ENCODE data around the gene TAC3.
"Not testable (repeated sequence)": the region's sequence is repeated elsewhere in the genome, so short reads cannot be mapped to it uniquely, and the experiment has no call there.

TAC3 gene

DNA sequence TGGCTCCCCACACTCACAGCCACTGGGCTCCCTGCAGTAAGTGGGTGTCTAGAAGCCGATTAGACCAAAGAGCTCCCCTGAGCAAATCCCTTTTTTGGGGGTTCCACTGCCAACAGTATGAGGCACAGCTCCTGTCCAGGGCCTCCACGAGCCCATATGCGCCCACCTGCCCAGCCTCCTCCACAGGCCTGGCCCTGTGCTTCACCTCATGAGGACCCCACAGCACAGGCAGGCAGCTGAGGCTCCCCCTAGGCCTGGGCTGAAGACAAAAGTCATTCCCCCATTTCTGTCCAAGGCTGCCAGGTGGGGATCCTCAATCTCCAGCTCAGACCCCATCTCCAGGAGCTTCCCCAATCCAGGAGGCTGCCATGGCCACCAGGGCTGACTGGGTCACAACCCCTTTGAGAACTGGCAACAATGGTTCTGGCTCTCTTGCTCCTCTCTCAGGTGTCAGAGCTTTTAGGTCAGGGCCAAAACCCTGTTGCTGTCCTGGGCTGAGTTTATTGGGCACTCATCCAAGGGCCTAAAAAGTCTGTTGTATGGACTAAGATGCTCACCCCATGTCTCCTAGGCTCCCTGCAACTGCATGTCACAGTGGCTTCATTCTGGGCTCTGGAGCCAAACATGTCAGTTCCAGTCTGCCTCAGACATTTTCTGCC, 33.6 kb downstream of the TAC3 start:
- not testable (repeated sequence) for DNase-seq (ENCODE audit: low read depth)

DNA sequence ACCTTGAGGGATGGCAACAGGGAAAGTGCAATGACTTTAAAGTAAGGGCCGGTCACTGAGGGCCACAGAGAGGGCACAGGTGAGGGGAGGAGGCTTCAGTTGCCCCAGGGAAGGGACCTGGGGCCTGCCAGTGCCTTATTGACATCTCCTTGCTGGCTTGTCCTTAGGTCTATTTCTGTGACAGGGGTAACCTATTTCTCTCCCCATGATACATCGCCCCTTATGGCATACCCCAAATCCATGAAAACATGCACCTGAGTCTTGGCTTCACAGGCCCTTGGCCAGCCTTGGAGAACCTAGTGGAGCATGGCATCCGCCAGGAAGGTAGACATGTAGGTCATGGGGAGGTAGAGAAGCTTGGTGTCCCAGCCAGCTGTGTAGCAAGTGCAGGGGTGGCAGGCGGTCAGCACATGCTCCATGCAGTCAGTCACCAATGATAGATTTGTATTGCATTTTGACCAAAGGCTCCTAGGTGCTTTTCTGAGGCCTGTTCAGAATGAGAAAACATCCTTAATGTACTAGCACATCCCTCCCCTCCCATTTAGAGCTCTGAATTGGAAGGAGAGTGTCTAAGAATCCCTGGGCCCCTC, 35.3 kb downstream of the TAC3 start:
- no peak for DNase-seq (ENCODE audit: low read depth)

DNA sequence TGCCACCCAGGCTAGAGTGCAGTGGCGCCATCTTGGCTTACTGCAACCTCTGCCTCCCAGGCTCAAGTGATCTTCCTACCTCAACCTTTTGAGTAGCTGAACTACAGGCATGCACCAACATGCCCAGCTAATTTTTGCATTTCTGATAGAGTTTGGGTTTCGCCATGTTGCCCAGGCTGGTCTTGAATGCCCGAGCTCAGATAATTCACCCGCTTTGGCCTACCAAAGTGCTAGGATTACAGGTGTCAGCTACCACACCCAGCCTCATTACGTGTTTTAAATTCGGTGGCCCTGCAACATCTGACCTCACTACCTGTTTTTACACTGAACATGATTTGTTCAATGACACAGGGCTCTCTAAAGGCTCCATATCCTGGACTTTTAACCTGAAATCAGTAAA, 36.1 kb downstream of the TAC3 start:
- no peak for DNase-seq (ENCODE audit: low read depth)

DNA sequence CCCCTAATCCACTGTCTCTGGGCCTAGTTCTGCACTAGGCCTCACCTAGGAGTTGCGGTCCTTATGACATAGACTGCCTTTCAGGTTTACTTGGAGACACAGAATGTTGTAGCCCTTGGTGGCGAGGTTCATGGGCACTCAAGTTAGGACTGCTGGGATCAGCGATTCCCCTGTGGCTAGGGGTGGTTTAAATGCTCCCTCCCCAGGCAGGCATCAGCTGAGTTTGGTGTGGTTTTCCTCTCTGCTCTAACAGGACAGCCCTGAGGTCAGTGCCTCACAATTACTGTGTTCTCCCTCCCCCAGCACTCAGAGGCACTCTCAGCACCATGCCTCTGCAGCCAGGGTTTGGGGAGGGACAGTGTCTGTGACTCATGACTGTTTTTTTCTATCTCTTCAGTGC, 36.7 kb downstream of the TAC3 start:
- DNase-seq (ENCODE audit: low read depth), result no peak

DNA sequence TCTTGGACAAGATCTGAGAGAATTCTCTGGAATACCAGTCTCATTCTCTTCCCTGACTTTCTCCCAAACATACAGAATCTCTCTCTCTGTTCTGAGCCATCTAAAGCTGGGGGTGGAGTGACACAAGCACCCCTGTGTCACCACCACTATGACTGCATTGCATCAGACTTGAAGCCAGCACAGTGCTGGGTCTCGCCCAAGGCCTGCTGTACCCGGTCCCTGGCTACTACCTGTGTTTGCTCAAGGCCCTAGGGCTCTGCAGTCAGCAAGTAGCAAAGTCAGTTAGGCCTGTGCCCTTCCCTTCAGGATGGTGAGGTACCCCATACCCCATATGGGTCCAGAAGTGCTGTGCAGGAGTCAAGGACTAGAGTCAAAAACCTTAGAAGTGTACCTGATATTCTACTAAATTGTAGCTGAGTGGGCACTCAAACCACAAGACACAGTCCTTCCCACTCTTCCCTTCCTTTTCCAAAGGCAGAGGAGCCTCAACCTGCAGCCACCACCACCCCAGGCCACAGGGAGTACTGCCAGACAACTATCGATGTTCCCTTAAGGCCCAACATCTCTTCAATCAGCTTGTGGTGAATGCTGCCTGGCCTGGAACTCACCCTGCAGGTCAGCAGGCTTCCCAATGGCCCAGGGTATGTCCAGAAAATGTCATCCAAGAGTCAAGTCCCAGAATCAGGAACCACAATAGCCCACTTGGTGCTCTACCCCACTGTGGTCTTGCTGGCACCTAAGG, 37.8 kb downstream of the TAC3 start:
- no peak for DNase-seq (ENCODE audit: low read depth)

DNA sequence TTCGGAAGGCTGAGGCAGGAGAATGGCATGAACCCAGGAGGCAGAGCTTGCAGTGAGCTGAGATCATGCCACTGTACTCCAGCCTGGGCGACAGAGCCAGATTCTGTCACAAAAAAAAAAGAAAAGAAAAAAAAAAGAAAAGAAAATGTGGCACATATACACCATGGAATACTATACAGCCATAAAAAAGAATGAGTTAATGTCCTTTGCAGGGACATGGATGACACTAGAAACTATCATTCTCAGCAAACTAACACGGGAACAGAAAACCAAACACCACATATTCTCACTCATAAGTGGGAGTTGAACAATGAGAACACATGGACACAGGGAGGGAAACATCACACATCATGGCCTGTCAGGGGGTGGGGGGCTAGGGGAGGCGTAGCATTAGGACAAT, 39.0 kb downstream of the TAC3 start:
- not testable (repeated sequence) for DNase-seq (ENCODE audit: low read depth)

DNA sequence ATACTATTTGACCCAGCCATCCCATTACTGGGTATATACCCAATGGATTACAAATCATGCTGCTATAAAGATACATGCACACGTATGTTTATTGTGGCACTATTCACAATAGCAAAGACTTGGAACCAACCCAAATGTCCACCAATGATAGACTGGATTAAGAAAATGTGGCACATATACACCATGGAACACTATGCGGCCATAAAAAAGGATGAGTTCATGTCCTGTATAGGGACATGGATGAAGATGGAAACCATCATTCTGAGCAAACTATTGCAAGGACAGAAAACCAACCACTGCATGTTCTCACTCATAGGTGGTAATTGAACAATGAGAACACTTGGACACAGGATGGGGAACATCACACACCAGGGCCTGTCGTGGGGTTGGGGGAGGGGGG, 42.1 kb downstream of the TAC3 start:
- DNase-seq (ENCODE audit: low read depth), result not testable (repeated sequence)

DNA sequence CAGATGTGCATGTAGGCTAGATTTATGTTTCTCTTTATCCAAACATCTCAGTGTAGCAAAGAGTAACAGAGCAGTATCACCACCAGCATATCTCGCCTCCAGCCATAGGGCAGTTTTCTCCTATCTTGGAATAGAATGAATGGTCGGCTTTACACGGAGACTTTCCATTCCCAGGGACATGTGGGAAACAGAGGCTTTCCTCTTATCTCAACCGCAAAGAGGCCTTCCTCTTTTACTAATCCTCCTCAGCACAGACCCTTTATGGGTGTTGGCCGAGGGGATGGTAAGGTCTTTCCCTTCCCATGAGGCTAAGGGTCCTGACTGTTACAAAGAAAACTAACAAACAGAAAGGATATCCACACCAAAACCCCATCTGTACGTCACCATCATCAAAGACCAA, 47.4 kb downstream of the TAC3 start:
- DNase-seq (ENCODE audit: low read depth), result not testable (repeated sequence)

DNA sequence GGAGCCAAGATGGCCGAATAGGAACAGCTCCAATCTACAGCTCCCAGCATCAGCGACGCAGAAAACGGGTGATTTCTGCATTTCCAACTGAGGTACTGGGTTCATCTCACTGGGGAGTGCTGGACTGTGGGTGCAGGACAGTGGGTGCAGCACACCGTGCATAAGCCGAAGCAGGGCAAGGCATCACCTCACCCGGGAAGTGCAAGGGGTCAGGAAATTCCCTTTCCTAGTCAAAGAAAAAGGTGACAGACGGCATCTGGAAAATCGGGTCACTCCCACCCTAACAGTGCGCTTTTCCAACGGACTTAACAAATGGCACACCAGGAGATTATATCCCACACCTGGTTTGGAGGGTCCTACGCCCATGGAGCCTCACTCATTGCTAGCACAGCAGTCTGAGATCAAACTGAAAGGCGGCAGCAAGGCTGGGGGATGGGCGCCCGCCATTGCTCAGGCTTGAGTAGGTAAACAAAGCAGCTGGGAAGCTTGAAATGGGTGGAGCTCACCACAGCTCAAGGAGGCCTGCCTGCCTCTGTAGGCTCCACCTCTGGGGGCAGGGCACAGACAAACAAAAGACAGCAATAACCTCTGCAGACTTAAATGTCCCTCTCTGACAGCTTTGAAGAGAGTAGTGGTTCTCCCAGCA, 50.2 kb downstream of the TAC3 start:
- DNase-seq (ENCODE audit: low read depth), result not testable (repeated sequence)

DNA sequence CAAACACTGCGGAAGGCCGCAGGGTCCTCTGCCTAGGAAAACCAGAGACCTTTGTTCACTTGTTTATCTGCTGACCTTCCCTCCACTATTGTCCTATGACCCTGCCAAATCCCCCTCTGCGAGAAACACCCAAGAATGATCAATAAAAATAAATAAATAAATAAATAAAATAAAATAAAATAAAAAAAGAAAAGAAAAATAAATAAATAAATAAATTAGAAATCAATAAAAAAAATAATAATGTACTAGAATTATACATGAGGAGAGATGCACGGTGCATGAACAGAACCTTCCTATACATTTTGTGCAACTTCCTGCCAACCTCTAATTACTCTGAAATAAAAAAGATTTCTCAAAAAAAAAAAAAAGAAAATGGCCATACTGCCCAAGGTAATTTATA, 51.2 kb downstream of the TAC3 start:
- DNase-seq (ENCODE audit: low read depth), result not testable (repeated sequence)

DNA sequence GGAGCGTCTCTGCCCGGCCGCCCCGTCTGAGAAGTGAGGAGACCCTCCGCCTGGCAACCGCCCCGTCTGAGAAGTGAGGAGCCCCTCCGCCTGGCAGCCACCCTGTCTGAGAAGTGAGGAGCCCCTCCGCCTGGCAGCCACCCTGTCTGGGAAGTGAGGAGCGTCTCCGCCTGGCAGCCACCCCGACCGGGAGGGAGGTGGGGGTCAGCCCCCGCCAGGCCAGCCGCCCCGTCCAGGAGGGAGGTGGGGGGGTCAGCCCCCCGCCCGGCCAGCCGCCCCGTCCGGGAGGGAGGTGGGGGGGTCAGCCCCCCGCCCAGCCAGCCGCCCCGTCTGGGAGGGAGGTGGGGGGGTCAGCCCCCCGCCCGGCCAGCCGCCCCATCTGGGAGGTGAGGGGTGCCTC, 52.8 kb downstream of the TAC3 start:
- DNase-seq (ENCODE audit: low read depth), result not testable (repeated sequence)

DNA sequence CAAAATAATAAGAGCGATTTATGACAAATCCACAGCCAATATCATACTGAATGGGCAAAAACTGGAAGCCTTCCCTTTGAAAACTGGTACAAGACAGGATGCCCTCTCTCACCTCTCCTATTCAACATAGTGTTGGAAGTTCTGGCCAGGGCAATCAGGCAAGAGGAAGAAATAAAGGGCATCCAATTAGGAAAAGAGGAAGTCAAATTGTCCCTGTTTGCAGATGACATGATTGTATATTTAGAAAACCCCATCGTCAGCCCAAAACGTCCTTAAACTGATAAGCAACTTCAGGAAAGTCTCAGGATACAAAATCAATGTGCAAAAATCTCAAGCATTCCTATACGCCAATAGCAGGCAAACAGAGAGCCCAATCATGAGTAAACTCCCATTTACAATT, 54.1 kb downstream of the TAC3 start:
- not testable (repeated sequence) for DNase-seq (ENCODE audit: low read depth)

Data from stimulated activated CD8-positive, alpha-beta memory T cell treated with anti-CD3 and anti-CD28 coated beads, Interleukin-7, amount 100 ng/mL, for 24 hours (primary cell).